ENCODE results near the gene CHAMP1. TPM values are rescaled to one million over a fixed set of nuclear protein-coding genes. Genes with fewer than 3 reads are reported as not detected.

Gene CHAMP1
- 18.6 and 25.7 TPM in 2 replicates for total RNA-seq

GRCh38 chr13:114314074-114314912 is at the start of gene CHAMP1:
CHAMP1 (plus strand) TSS chr13:114314503; CDS start chr13:114323843, 9,340 bp downstream.

GRCh38 chr13:114281351-114282040 is 32.8 kb upstream of the CHAMP1 start, which contains the start of gene UPF3A:
UPF3A (plus strand) TSS chr13:114281601; CDS start chr13:114281640, 39 bp downstream.

Other genes with a start within 250 kb of the CHAMP1 start
- 22.0 and 37.6 TPM in 2 replicates for gene RASA3, start 181.9 kb upstream of the CHAMP1 start, total RNA-seq
- not detected in 2 replicates for gene CFAP97D2, start 135.2 kb upstream of the CHAMP1 start, total RNA-seq
- gene CDC16, start 79.6 kb upstream of the CHAMP1 start, total RNA-seq: 40.9 and 43.1 TPM in 2 replicates
- 13.2 and 17.8 TPM in 2 replicates for gene UPF3A, start 32.9 kb upstream of the CHAMP1 start, total RNA-seq